ENCODE measurements around the gene KIF26B.

The KIF26B gene

DNA sequence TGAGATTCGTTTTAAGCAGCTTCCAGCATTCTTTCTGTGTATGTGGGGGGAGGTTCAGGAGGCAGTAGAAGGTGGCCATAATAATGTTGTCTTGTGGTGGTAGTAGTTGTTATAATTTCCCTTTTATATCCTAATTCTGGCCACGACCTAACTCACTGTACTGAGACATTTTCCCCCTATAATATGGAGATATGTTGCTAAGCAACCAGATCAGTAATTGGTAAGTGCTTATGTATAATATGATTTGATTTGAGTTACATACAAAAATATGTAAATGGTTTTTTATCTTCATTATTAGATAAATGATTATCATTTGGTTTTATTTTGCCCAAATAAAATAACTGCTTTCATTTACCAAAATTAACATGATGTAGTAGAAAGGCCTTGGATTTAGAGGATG lies 376.2 kb downstream of the KIF26B start:
- FAIRE-seq: no peak

DNA sequence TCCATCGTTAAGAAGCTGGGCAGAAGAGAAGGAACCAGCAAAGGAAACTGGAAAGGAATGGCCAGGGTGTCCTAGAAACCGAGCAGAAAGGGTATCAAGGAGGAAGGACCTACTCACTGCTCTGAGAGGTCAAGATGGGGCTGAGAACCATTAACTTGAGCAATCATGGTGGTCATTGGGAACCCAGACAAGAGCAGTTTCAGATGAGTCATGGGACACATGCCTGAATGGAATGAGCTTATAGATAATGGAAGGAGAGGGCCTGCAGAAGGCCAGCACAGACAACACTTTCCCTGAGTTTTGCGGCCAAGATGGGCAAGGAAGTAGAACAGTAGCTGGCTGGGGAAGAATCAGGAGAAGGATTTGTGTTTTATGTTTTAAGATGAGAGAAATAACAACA lies 383.2 kb downstream of the KIF26B start:
- FAIRE-seq: no peak

DNA sequence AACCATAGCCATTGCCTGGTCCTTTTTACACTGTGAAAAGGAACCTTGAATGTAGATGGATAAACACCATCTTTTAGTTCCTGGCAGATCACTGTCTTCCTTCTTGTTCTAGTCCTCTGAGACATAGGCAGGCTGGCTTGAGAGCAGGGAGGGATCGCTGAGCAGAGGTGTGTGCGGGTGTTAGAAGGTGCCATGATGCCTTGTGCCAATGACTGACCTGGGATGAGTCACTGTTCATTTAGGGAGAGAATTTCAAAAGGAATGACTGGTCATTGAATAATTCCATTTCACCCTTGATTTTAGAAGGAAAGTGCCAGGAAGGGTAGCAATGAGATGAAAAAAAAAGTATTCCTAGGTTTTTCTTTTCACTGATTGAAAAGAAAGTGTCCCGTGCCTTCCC lies 383.9 kb downstream of the KIF26B start:
- FAIRE-seq: no peak

DNA sequence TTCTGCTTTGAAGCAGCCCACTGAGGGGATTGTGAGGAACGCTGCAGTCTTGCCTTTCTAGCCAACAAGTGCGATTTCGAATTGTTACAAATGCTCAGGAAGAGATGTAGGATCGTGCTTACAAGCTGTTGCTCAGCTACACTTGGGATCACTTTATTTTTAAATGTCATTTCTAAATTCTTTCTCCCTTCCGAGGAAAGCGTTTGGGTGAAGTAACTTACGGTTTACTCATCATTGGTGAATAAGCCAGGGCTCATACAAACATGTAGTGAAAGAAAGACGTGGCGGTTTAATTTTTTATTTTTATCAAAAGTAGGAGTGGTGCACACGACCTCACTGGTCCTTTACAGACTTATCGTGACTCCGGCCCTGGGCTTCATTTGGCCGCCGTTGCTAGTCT lies 386.6 kb downstream of the KIF26B start:
- no peak for FAIRE-seq

DNA sequence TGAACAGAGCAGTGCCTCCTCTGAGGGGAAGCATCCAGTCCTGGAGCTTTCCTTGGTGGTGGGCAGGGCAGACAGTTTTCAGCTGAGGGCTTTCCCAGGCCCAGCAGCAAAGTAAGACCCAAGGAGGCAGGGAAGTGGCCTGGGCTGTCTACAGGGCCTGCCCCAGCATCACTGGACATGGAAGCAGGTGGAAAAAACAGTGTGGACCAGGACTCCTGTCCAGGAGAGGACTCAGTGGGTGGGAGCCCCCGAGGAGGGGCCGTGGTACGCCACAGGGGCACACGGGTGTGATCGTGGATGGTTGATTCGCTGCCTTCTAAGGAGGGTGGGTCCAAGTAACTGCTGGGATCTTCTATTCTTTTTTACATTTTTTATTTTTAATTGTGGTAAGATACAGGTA lies 387.6 kb downstream of the KIF26B start:
- no peak for FAIRE-seq

DNA sequence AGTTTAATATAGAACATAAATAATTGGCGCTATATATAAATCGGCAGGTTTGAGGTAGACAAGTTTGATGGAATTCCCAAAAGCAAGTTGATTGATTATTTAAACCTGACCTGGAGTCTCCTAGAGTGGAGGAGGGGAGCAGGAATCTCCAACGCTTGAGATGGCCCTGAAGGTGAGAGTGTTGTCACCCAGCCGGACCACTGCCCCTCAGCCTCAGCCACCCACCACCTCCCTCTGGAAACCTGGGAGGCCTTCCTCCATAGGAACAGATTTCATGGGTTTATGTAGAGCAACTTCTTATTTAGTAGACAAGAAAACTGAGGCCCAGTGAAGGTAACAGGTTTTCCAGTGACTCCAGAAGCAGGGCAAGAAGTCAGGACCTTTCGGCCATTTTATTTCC lies 389.5 kb downstream of the KIF26B start:
- no peak for FAIRE-seq

DNA sequence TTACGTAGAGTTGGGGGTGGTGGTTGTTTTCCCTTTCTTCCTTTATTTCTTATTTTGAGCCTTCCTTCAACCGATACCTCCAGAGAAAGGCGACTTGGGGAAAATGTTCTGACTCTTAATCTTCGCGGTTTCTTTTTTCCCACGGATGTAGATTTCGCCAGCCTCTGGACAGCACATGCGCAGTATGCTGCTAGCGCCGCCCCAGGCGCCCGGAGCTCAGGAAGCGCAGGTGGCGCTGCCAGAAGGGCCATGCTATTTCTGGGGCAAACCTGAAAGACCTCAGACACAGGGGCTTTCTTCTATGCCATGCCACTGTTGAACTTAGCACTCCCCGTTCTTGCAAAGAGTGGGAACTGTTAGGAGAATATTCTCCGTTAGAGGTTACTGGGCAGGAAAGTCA lies 392.1 kb downstream of the KIF26B start:
- no peak for FAIRE-seq

DNA sequence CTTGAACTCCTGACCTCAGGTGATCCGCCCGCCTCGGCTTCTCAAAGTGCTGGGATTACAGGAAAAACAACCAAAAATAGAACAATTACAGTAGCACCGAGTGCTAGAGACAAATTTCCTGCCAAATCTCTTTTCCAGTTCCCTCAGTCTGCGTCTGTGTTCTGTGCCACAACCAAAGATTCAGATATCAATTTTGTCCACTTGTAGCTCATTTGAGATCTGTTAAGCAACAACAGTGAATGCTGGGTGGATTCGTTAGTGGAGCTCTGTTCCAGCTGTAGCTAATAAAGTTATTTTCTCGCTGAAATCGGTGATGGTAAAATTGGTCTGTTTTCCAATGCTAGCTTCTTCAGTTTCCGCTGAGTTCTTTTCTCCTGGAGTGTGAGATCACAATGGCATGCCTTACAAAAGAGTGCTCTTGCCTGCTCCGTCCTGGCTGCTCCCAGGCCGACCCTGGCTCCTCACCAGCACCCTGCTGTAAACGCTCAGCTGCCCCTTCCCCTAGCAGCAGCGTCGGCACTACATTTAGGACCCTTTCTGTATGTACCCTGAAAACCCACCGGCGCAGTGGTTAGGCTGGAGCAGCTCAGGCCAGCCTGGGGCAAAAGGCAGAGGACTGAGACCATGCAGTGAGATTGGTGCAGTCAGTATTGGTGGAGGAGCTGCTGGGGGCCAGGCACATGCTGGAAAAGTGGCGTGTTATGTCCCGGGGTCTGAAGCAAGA lies 395.4 kb downstream of the KIF26B start:
- FAIRE-seq: no peak

DNA sequence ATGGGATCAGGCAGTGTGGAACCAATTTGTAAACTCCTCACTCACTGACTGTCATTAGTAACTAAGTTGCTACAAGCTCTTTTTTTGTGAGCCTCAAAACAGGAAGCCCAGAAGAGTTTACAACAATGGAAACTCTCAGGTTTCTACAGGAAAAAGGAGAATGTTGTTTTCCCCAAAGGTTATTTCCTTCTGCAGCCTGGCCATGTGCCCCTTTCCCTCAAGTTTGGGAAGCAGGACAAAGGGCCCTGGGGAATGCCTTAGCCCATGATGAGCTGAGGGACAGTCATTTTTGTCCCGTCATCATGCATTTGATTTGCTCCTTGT lies 395.9 kb downstream of the KIF26B start:
- no peak for FAIRE-seq

DNA sequence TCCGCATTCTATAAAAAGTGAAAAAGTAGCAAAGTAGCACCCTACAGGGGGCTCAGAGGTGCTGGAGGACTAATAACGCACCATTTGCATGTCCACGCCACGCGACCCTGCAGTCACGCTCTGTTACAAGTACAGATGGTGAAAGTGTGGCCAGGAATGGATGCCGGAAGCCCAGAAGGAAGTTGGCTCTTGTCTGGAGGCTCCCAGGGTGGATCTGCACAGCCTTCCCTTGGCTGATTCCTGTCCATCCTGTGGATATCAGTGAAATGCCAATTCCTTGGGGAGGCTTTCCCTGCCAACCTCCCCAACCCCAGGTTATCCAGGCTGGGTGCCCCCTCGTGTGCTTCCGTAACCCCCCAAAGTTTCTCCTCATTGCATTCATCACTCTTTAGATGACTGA lies 396.8 kb downstream of the KIF26B start:
- FAIRE-seq: no peak

DNA sequence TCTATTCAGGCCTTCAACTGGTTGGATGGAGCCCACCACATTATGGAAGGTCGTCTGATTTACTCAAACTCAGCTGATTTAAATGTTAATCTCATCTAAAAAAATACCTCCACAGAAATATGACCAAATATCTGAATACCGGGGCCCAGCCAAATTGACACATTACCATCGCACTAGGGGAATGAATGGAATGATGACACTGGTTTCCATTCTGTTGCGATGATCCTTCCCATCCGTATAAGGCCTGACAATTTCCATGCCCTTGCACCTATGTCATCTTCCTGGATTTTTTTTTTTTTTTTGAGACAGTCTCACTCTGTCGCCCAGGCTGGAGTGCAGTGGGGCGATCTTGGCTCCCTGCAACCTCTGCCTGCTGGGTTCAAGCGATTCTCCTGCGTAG lies 397.5 kb downstream of the KIF26B start:
- FAIRE-seq: no peak

DNA sequence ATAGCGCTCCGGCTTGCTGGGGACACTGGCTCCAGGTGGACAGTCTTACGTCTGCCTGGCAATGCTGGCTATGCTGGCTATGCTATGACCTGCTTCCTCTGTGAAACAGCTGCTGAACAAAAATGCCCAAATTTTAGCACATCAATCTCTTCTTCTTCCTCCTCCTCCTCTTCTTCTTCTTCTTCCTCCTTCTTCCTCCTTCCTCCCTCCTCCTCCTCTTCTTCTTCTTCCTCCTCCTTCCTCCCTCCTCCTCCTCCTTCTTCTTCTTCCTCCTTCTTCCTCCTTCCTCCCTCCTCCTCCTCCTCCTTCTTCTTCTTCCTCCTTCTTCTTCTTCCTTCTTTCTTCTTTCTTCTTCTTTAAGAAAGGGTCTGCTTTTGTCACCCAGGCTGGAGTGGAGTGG lies 401.3 kb downstream of the KIF26B start:
- FAIRE-seq: no peak

DNA sequence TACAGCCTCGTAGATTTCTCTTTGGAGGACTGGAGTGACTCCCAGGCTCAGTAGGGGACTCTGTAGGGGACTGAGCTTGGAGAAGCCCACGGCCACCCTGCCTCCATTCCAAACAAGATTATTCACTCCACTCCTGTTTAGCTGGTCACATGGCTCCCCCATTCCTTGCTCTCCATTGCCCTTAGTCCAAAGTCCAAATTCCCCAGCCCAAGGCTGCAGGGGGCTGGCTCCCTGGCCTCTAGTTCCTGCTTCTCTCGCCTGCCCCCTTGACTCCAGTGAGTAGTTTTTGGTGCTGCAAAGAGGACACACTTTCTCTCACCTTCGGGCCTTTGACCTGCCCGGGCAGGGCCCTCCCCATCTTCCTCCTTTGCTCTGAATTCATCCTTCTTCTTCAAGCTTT lies 403.3 kb downstream of the KIF26B start:
- FAIRE-seq: no peak

DNA sequence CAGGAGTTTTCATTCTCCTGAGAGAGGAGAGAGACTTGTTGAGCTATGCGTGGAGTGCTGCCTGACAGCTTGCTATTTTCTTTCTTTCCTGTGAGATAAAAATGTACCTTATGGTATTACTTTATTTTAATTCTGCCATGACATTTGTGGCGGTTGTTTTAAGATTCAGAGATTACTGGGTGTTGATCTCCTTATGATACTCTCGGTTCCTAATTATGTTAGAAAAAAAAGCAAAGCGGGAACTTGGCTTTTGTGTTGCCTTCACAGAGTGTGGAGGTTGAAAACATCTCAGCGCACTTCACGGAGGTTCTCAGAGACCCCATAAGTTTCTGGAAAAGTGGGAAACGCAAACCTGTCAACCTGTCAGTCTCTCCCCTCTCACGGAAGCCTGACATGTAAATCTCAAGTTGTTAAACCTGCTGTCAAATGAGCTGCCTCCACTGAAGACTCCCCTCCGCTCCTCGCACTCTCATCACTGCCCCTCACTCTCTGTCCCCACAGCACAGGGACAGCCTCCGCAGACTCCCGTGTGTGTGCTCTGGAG lies 405.6 kb downstream of the KIF26B start:
- FAIRE-seq: no peak

DNA sequence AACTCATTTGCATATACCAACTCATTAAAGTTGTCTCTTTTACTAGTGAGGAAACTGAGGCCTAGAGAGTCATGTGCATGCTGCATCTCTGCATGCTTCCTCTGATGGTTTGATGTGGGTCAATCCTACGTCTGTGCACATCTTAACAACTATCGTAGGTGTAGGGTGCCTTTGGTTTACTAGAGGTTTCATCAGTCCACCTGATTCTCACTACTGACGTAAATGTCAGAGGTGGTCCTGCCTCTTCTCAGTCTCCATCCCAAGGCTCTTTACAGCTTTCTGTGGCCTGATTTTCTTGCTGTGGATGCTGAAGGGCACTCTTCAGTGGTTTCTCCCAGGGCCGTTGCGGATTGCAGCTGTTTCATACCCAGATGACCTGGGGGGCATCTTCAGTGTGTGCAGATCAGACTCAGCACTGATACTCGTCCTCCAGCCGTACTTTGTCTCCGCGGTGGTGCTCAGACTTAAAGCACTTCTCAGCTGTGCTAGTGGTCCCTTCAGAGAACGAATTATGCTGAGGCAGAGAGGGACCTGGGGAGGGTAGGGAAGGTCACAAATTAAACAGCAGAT lies 407.0 kb downstream of the KIF26B start:
- FAIRE-seq: no peak

DNA sequence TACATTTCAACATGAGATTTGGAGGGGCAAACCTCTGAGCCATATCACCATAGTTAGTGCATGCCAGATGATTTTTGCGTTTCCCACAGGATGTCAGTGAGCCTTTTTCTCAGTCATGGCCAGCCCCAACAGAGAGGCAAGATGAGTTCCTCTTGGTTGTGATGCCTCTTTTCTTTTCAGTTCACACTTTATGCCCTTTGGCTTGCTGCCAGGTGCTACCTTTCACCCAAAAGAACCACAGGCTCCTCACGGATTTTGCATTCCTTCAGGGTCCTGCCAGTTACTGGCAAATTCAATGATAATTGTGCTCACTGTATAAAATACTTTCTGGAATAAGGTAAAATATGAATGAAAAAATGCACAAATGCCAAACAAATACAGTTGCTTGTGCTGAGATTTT lies 411.3 kb downstream of the KIF26B start:
- FAIRE-seq: no peak

DNA sequence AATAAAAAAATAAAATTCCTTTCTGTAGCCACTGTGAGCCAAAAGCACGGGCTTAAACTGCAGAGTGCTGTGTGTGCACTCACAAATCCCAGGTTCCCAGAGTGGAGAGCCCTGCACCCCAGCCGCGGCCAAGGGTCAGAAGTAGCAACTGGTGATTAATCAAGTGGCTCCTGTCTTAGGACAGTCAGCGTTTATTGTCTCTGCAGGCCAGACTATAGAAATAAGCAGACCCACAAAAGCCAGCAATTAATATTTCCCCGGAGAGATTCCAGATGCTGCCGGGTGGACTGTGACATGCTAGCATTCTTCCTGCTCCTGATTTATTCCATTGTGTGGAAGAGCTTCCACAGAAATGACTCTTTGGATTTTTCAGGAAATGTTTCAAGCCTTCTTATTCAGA lies 412.2 kb downstream of the KIF26B start:
- no peak for FAIRE-seq

DNA sequence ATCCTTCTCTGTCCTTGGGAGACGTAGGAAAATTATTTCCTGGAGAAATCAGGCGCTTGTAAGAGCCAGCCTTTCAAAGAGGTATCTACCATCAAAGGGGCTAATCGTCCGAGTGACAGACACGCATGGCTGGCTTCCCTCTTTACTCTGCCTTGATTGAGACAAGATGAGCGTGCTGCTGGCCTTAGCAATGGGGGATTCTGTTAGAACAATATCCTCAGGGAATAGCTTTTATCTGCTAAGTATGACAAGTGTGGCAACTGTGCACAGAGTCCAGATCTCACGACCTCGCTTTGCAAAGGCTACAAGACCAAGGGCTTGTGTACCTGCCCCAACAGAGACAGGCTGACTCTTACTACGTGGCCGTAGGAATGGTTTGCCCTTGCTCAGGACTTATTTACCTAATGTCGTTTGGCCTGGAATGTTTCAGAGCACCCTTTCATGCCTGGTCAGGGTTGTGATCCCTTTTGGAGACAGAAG lies 417.1 kb downstream of the KIF26B start:
- no peak for FAIRE-seq

DNA sequence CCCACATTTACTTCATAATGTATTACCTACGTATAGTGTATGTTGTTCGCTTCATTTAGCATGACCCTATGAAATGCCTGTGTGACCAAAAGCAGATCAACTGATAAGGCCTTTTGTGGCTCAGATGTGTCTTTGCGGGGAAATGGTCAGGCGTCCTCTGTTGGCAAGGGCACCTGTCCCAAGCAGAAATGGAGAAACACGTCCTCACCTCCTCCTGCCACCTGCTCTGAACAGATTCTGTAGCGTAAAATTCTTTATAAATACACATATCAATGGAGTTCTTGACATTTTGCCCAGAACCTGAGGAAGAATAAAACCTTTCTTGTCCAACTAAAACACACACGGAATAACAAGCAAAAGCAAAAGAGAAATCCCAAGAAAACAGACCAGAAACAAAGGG lies 417.9 kb downstream of the KIF26B start:
- no peak for FAIRE-seq

DNA sequence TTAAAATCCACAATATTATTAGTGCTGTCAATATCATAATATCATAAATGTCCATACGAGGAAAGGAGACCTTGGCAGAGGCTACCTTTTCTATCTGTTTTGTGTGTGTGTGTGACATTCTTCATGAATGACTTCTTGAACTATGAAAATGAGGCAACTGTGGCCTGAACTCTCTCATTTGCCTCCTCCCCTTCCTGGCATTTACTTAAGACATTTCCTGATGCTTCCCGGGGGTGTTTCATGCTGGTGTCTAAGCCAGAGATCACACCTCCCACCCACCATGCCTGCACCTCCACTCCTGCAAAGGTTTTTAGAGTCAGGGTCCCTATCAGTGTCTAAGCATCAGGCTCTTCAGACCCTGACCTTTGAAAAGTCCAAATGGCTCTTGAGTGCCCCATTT lies 420.9 kb downstream of the KIF26B start:
- no peak for FAIRE-seq

DNA sequence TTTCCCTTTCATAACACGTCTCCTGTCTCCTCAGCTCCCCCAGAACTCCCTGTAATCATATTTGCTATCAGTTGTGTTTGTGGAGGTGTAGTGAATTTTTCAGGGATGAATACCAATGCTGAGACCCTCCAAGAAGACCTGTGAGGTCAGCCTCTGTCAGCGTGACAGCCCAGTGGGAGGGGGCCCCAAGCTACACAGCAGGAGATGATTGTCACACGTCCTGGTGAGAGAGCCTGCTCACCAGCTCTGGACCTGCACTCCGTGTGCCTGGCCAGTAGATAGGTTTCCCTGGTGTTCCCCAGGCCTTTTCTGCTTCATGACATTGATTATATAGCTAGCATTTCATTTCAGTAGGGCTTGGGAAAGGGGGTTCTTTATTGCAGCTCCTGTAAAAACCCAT lies 421.5 kb downstream of the KIF26B start:
- no peak for FAIRE-seq

DNA sequence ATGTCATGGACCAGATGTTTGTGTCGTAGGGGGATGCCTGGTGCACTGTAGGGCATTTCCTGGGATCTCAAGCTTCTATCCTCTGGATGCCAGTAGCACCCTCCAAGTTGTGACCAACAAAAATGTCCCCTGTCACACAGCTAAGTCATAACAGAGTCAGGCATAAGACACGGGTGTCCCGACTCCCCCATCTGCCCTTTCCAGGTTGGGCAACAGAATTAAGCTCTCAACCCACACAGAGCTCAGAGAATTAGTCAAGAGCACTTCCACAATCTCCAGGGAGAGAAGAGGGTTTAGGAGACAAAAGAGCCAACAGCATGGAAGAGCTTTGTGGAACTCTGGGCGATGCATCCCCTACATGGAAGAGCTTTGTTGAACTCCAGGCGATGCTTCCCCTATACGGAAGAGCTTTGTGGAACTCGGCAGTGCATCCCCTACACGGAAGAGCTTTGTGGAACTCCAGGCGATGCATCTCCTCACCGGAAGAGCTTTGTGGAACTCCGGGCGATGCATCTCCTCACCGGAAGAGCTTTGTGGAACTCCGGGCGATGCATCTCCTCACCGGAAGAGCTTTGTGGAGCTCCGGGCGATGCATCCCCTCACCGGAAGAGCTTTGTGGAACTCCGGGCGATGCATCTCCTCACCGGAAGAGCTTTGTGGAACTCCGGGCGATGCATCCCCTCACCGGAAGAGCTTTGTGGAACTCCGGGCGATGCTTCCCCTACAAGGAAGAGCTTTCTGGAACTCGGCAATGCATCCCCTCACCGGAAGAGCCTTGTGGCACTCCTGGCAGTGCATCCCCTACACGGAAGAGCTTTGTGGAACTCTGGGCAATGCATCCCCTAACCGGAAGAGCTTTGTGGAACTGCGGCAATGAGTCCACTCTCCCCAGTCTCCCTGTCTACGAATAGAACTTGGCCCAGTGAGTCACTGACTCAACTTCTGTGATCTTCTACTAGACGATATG lies 422.7 kb downstream of the KIF26B start:
- FAIRE-seq: no peak

DNA sequence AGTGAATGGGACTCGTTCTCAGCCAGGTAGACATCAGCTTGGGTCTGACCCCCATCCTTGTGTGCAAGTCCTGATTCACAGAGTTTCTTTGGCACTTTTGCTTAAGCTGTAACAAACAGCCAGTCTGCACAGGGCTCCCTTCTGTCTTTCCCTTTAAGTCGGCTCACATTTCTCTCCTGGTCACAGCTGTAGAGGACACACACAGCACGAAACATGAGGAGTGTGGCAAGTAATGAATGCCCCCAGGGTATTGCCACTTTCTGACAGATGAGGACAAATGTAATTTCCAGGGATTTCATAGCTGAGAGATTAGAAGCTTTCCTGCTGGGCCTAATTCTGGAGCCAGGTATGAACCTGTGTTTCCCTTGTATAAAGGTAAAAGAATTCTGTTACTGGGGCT lies 423.5 kb downstream of the KIF26B start:
- no peak for FAIRE-seq

DNA sequence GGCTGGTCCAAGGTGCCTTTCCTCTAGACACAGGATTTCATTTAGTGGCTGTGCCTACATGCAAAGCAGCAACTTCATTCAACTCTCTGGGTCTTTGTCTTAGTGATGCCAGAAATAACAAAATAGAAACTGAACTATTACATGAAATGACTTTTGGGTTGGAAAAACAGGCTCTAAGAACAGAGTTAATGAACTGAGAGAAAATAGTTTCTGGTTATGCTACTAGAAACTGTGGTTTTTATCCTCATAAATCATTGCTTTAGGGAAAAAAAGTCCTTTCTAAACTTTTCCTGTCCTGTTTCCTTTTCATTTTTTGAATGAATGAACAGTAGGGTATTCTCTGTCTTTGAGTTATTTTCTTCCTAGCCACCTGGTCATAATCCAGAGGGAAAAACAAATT lies 424.0 kb downstream of the KIF26B start:
- FAIRE-seq: no peak

All from endometrium (tissue), 2 donors.